Measurements from ENCODE around the gene ITPA.
A peak's percentile ranks its signal among the peaks of the same experiment; 100 is the strongest.

The ITPA gene

DNA sequence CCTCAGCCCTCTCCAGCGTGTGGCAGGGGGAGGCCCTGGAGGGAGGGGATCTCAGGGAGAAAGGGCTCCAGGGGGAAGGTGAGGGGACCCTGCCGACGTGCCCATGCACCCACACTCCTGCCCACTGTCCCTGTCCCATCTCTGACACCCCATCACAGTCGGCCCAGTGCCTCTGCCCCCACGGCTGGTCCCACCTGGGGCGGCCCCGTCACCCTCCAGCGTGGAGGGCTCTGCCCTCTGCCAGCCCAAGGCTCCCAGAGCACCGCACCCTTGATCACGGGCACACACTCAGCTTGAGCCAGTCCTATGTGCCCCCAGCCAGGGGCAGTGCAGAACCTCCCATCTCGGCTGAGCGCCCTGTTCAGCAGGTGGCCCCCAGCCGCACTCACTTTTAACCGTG lies 20.5 kb downstream of the ITPA start:
- DNase-seq: no peak

DNA sequence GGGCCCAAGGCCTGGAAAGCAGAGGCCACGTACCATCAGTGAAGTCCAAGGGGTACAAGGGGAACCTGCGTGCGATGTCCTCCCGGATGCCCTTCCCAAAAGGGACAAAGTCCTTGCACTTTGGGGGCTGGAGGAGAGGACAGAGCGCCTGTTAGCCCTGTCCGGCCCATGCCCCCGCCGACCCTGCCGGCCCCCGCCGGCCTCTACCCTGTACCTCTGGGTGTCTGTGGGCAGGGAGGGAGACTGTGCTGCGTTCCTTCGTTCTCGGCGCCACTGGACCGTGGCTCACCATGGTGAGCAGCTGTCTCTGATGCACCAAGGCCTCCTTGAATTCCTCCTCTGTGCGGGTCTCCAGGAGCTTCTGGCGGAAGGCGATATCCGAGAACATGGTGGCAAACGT lies 21.8 kb downstream of the ITPA start:
- no peak for DNase-seq

DNA sequence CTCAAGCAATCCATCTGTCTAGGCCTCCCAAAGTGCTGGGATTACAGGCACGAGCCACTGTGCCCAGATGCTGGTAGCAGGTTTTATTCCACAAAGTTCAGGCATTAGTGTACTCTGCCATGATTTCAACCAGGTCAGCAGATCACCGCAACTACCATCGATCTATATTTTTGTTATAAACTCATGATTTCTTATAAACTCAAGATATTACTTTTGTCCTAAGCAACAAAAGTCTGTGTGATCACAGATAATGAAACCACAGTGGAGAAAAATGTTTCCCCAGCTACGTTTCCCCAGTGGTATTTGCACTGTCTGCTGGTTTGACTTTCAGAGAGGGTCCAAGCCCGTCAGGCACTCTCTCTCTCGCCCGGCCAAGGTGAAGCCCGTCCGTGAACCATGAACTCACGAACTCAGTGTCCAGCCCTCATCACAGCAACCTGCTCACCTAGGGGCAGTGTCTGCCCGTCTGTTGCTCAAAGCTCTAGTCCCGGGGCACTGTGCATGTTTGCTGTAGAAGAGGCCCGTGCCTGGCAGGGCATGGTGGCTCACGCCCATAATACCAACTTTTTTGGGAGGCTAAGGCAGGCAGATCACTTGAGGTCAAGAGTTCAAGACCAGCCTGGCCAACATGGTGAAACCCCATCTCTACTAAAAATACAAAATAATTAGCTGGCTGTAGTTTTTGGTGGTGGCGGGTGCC lies 22.7 kb downstream of the ITPA start:
- DNase-seq: no peak

DNA sequence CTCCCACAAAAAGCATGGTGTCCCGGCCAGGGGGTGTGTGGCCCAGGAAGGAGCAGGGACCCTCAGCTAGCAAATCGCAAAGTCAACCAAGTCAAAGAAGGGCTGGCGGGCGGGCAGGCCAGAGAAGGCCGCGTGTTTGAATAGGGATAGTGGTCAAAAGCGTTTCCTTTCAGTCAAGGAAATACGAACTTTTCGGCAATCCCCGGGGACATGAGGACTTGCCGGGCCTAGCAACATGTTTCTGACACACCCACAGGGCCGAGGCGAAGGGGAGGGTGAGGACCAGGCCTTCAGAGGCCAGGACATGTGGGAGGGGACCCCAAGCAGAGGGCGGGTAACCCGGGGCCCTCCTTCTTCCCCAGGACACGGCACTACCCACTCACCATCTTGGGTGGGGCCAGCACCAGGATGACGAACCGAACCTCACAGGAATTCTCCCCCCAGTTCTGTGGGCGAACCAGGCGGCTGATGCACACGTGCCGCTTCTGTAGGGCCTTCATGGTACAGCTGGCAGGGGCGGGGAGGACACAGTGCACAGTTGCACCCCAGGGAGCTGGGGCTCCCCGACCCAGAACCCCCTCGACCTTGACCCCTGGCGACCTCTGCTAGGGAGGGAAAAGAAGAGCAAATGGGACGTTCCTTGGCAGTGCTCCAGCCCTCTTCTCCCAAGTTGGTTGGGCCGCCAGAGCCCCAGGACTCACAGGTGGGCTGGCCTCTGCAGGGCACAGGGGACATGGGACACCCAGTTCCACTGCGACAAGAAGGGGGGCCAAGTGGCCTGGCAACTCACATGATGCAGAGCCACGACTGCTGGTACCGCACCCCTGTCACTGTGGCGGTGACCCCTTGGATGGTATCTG lies 24.1 kb downstream of the ITPA start:
- DNase-seq: no peak

DNA sequence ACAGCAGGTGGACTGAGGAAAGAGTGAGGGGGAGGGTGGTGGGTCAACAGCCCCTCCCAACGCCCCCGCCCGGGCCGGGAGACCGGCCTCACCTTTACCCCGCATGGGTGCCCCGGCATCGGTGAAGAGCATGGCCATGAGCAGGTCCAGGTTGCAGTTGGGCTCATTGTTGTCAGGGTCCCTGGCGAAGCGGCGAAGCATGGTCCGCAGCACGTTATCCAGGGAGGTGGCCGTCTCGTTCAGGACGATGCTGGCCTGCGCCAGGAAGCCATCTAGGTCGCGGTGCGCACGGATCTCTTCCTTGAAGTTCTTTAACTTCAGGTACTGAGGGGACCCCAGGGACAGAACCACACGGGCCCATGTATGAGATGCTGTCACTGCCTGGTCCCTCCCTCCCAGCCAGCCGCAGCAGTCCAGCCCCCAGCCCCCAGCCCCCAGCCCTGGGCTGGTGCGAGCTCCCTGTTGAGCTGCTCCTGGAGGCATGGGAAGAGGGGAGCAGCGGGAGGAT lies 24.7 kb downstream of the ITPA start:
- no peak for DNase-seq

DNA sequence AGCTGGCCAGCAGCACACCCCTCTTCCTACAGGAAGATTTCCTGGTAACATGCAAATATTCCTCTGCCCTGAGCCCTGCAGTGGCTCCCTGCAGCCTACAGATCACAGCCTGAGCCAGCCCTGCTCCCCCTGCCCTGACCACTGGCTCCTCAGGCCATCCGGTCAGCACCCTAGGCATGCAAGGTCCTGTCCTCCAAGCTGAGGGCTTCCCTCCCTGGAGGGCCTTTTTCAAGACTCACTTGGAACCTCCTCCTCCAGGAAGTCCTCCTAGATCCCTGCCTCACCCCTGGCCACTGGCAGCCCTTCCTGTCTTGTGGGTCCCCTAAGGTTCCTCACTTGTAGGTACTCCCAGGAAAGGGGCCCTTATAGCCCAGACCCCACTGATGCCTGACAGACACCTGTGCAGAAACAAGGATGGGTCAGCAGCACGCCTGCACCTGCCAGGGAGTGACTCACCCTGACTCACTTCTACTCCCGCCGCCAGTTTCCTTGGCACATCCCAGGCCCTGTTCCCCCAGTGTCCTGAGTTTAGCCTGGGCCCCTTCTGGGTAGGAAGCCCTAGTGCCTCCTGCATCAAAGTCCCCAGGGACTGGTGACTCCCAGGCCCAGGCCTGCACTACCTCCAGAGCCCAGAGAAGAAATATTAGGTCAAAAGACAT lies 26.5 kb downstream of the ITPA start:
- DNase-seq: no peak

DNA sequence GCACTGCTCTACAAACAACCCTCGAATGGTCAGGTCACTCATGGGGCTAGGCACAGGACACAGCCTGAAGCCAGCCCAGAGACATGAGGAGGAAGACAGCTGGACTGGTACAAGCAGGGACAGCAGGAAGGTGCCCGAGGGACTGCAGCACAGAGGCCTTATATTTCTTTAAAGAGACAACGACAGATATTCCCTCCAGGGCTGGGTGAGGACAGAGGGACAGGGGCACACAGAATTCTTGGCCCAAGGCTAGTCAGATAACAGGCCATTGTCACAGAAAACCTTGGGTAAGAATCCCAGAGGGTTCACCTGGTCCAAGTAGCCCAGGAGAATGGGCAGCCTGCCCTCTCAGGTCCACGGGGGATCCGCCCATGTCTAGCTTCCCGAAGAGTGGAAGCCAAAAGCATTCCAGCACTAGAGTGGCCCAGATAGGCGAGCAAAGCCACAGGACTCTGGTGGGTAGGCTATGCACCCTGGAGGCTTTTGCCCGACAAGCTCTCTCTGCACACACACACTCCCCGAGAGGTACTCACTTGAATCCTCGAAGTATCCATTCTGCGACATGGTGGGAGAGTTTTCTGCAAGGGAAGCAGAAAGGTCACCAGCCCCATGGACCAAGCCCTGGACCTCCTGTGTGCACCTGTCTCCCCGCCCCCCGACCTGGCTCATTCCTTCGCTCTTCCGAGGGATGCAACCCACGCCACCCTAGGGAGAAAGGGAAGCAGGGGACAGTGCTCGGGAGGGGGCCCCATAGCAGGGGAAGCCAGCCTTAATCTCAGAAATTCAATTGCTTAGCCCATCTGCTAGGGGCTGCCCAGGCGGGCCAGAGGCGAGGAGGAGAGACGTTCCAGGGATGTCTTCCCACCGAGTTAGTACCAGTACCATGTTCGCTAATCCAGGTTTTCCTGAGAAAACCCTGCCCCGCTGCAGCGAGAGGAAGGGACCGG lies 28.0 kb downstream of the ITPA start:
- no peak for DNase-seq

DNA sequence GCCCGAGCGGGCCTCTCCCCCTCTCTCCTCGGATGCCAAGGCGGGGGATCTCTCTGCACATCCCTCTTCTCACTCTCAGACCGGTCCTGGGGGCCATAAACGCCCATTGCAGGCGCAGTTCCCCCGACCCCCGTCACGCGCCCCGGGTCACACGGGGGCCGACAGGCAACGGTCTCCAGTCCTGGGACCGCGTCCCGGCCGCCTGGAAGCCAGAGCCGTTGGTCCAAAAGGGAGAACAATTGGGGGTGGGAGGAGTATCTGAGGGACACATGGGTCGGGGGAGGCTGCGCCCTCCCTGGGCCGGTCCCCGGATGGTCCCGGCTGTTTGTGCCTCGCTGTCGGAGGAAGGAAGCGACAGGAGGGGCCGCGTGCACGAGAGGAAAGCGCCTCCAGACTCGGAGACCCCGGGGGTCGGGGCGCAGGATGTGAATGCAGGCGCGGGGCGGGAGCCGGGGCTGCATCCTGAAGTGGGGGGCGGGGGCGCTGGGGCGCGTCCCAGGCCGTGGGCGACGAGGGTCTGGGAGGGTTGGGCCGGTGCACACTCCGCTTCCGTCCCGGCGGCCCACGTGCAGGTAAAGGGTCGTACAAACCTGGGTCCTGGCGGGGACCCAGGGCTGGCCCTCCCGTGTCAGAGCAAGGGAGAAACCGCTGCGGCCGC lies 28.8 kb downstream of the ITPA start:
- DNase-seq: peak; percentile 13

DNA sequence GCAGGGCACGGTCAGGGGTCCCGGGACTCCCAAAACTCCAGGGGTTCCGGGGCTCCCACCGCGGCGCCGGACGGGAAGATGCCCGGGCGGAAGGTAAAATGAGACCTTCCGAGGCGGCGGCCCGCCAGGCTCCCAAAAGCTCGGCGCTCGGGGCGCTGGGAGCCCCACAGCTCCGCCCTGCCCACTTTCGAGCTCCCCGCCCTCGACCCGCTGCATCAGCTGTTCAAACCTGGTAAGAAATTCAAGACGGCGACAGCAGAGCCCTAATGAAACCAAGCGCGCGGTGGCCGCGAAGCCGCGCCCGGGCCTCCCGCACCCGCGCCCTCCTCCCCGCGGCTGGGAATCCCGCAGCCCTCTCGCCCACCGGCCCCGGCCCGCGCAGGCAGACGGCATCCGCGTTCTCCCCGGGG lies 29.3 kb downstream of the ITPA start:
- DNase-seq: peak; percentile 43

DNA sequence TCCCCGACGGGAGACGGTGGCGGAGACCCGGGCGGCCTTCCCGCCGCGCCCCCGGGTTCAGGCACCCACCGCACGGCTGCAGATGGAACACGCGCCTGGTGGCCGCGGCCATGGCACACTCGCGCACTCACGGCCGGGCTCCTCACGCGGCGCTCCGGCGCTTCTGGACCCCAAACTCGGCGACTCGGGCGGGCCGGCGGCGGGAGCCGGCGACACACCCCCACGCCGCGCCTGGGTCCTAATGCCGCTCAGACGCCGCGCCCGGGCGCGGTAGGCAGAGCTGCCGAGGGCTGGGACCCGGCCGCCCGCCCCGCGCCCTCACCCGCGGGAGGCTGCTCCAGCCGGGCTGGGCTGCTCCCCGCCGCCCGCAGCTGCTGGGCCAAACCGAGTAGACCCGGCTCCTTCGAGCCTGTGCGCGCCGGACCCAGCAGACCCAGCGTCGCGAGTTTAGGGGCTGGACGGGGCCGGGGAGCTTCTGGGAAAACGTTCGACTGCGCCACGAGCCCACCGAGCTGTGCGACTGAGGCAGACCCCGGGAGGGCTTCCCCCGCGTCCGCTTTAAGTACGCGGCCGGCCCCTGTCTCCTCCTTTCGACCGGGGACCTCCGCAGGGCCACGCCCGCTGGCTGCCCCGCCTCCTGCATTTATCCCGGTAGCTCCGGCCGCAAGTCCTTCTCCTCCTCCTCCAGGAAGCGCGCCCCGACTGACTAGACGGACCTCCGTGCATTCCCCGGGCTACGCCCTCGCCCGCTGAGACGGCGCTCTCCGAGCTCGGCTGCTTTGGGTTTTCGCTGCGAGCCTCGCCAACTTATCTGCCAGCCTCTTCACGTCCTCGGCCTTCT lies 29.9 kb downstream of the ITPA start, which contains the start of gene SLC4A11:
TSS of gene SLC4A11 (minus strand) at position 165 of the 841 bp plus-strand sequence. CDS start at position 112, 53 bp downstream.
- peak; percentile 47 for DNase-seq

DNA sequence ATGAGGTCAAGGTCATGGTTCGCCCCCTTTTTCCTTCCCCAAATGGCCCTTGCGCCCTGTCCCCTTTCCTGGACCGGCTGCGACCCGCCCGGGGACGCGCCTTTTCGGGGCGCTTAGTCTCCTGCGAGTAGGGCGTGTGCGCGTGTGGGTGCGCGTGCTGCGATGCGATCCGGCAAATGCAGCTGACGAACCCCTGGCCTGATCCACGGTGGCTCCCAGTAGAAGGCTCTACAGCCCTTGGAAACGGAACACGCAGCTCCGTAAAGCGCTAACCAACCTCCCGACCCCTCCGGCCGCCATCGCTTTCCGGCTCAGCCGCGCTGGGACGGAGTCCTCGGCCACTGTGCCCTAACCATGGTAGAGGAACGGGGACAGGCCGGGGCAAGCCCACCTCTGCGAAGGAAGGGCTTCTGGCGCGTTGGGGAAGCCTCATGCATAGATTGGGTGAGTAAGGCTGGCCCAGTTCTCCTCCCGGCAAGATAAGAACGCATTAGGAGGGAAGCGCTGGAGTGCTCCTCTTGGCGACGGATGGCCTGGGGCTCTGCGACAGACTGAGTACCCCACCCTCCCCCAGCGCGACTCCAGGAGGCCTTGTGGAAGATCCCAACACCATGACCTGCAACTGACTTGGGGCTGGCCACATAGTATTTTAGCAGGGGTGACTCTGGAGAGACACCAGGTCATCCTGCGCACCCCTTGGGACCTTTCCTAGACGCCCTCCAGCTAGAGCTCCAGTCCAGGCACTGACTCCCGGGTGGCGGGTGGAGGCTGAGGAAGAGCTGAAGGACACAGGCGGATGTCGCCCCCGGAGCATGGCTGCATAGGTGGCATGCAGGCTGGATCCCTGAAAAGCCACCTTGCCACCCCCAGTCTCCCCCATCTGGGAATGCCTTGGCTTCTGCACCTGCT lies 30.8 kb downstream of the ITPA start:
- no peak for DNase-seq

DNA sequence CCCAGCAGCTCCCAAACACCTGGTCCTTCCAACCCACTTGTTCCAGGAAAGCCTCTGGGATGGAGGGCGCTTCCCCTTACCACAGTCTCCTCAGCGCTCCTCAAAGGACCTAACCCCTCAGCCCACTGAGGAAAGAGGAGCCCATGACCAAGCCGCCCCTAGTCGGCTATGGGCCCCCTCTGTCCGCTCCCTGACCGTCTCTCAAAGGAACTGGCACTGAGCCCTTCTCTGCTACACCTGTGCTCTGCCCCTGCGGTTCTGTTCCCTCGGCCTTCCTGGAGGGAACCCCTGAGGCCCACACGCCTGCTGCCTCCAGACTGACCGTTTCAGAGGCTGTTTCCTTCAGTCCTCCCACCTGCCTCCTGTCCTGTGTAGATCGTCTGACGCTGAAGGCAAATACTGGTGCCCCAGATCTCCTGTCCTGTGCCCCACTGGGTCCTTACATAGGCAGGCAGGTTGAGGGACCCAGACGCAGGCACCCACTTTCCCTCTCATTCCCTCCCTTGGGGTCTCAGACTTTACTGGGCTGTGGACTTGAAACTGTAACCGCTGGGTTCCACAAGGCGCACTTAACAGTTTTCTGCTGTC lies 31.6 kb downstream of the ITPA start:
- no peak for DNase-seq

DNA sequence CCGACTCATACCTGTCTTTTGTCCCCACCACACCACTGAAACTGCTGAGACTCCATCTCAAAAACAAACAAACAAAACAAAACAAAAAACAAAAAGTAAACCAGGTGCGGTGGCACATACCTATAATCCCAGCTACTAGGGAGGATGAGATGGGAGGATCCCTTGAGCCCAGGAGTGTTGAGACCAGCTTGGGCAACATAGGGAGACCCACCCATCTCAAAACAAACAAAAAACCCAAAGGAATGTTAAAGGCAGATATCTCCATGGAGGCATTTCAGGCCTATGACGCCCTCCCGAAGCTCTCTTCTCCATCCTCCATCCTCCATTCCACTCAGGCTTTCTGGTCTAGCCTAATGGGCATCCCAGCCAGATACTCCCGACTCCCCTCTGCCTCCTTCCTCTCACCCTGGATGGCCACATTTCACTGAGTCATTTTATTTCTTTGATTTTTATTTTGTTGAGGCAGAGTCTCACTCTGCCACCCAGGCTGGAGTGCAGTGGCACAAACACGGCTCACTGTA lies 32.9 kb downstream of the ITPA start:
- no peak for DNase-seq

DNA sequence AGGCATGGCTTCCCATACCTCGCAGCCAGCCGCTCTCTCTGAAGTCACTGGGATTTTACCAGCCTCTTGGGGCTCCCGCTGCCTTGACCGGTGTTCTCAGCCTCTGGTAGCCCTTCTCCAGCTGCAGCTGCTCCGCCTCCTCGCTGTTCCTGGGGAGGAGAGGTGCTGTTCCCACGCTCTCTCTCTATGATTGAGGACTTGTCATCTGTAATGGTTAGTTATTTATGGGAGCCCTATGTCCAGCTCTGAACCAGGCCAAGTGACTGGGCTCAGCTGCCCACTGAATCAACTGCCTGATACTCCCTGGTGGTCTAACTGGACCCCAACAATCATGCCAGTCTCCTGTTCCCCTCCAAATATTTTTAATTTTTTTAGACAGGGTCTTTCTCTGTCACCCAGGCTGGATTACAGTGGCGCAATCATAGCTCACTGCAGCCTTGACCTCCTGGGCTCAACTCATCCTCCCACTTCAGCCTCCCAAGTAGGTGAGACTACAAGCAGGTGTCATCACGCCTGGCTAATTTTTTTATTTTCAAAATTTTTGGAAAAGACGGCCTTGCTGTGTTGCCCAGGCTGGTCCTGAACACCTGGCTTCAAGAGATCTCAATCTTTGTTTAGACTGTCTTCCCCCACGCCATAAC lies 34.5 kb downstream of the ITPA start:
- DNase-seq: no peak

DNA sequence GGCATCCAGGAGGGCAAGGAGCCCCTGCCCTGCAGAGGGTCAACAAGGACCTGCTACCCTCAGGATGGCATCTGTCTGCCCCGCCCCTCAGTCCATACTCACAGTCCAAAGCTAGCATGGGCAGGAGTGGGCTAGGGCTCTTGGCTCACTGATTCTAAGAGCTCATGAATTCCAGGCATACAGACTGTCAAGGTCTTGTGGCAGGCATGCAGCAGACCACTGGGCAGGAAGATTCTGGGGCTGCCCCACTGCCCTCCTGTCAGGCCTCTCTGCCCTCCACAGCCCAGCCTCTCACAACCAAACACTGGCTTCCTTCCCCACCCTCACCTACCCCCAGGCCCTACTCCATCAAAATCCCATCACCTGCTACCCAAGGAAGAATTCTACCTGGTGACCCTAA lies 35.3 kb downstream of the ITPA start:
- no peak for DNase-seq

DNA sequence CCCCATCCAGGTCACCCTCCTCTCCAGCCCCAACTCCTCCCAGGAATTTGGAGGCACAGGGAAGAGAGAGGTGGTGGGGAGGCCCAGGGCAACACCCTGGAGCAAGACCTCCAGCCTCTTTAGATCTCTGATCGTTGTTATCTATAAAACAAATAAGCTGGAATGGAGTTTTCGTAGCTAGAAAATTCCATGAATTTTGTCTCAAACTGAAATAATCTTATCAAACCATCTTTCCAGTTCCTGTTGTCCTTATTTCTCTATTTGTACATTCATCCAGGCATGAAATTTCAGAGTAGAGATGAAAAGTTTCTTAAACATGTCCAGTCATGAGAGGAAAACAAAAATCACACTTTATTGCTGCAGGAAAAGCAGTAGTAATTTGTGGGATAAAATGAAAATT lies 35.9 kb downstream of the ITPA start:
- DNase-seq: no peak

DNA sequence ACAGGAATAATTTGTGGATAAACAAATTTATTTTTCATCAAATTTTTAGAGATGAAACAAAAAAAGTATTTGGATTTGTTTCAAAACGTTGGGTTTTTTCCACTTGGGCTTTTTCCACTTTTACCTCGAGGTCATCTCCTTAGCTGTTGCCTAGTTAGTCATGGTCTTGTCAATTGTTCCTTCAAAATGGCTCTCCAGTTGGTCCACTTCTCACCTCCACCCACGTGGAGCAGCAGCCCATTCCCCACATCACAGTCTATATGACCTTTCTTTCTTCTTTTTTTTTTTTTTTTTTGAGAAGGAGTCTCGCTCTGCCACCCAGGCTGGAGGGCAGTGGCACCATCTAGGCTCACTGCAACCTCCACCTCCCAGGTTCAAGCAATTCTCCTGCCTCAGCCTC lies 36.4 kb downstream of the ITPA start:
- no peak for DNase-seq

DNA sequence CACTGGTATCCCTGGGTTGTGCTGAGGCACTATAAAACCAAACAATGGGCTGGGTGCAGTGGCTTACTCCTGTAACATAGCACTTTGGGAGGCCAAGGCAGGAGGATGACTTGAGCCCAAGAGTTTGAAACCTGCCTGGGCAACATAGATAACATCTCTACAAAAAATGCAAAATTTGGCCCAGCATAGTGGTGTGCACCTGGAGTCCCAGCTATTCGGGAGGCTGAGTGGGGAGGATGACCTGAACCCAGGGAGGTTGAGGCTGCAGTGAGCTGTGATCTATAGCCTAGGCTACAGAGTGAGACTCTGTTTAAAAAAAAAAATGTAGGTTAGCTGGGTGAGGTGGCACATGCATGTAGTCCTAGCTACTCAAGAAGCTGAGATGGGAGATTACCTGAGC lies 37.4 kb downstream of the ITPA start:
- no peak for DNase-seq

DNA sequence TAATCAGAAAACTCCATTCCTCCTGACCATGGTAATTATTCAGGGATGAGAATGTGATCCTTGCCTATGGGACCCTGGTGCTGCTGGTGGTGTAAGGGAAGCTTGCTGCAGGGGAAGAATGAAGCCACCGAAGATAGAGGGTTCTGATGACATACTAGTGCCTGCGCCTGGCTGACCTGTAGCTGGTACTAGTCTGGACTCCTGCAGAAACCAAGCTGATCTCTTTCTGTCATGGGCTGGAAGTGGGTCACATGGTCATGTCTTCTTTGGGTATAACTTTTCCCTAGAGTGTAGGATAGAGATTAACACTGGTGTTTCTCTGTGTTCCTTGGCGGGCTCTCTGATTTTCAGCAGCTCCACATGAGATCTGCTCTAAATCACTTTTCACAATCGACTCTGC lies 38.3 kb downstream of the ITPA start:
- DNase-seq: no peak
